ENCODE data around the gene CAMK4.

CAMK4 gene

GRCh38 chr5:111364992-111365391 is 140.8 kb downstream of the CAMK4 start:
- Histone ChIP-seq H3K27ac (ENCODE audit: low read depth, low read length) (no peak overlapping the region), H3K9me3 (ENCODE audit: control insufficient read depth in 5 of 5, low read length in 5 of 5) (no peaks in the 10 kb centered on the region), H3K4me1 (ENCODE audit: control insufficient read depth in 5 of 5, insufficient read depth in 5 of 5, low read length in 5 of 5) (no peaks in the 10 kb centered on the region), H3K36me3 (ENCODE audit: control insufficient read depth in 5 of 5, insufficient read depth in 5 of 5, low read length in 5 of 5) (no peaks in the 10 kb centered on the region), H3K9ac (ENCODE audit: low read length in 5 of 5) (no peak overlapping the region), H3K4me3 (ENCODE audit: low read depth in 1 of 5, low read length in 5 of 5) (no peak overlapping the region), H3K27me3 (ENCODE audit: control insufficient read depth in 5 of 5, insufficient read depth in 4 of 5, low read length in 5 of 5) (no peaks in the 10 kb centered on the region)

DNA sequence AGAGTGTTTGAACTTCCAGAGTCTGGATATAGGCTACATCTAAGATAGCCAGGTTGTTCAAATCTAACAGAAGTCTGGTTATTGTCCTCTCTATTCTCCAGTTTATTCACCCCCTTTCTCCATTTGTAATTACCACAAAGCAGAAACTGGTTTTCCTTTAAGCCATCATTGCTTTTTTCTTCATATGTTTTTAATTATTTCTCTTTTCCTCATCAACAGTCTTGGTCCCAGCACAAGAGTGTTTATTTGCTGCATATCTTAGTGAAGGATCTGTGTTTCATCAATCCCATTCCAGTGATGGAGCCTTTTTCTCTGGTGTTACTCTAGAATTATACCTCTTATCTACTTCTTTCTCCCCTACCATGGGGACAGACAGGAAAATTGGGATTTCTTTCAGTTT is 142.2 kb downstream of the CAMK4 start:
- no peaks in the 10 kb centered on the region for H3K9me3 ChIP-seq (ENCODE audit: control insufficient read depth in 5 of 5, low read length in 5 of 5)
- no peak overlapping the region for H3K9ac ChIP-seq (ENCODE audit: low read length in 5 of 5)
- no peaks in the 10 kb centered on the region for H3K36me3 ChIP-seq (ENCODE audit: control insufficient read depth in 5 of 5, insufficient read depth in 5 of 5, low read length in 5 of 5)
- no peak overlapping the region for H3K27ac ChIP-seq (ENCODE audit: low read depth, low read length)
- H3K27me3 ChIP-seq (ENCODE audit: control insufficient read depth in 5 of 5, insufficient read depth in 4 of 5, low read length in 5 of 5) = no peaks in the 10 kb centered on the region
- H3K4me1 ChIP-seq (ENCODE audit: control insufficient read depth in 5 of 5, insufficient read depth in 5 of 5, low read length in 5 of 5) = no peaks in the 10 kb centered on the region
- H3K4me3 ChIP-seq (ENCODE audit: low read depth in 1 of 5, low read length in 5 of 5) = no peak overlapping the region

GRCh38 chr5:111367115-111367514 is 142.9 kb downstream of the CAMK4 start:
- Histone ChIP-seq H3K9ac (ENCODE audit: low read length in 5 of 5) (no peak overlapping the region), H3K27ac (ENCODE audit: low read depth, low read length) (no peak overlapping the region), H3K4me3 (ENCODE audit: low read depth in 1 of 5, low read length in 5 of 5) (no peak overlapping the region), H3K36me3 (ENCODE audit: control insufficient read depth in 5 of 5, insufficient read depth in 5 of 5, low read length in 5 of 5) (no peaks in the 10 kb centered on the region), H3K9me3 (ENCODE audit: control insufficient read depth in 5 of 5, low read length in 5 of 5) (no peaks in the 10 kb centered on the region), H3K27me3 (ENCODE audit: control insufficient read depth in 5 of 5, insufficient read depth in 4 of 5, low read length in 5 of 5) (no peaks in the 10 kb centered on the region), H3K4me1 (ENCODE audit: control insufficient read depth in 5 of 5, insufficient read depth in 5 of 5, low read length in 5 of 5) (no peaks in the 10 kb centered on the region)

DNA sequence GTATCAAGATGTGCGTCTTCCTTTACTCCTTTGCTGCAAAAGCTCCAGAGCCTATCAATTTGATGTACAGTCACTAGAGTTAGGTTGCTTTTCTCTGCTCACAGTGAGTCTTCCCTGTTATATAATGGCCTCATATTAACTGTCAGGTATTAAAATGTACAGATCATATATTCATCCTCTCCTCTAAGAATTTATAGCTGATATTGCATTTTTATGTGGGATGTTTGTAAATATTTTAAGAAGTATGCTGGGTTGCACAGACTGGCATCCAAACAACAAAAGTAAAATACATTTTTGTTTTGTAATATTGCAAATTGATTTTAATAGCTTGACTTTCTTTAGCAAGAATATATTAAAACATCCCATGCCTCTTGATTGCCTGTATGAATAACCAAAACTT is 148.6 kb downstream of the CAMK4 start:
- no peaks in the 10 kb centered on the region for H3K4me1 ChIP-seq (ENCODE audit: control insufficient read depth in 5 of 5, insufficient read depth in 5 of 5, low read length in 5 of 5)
- no peaks in the 10 kb centered on the region for H3K36me3 ChIP-seq (ENCODE audit: control insufficient read depth in 5 of 5, insufficient read depth in 5 of 5, low read length in 5 of 5)
- no peak overlapping the region for H3K27ac ChIP-seq (ENCODE audit: low read depth, low read length)
- H3K27me3 ChIP-seq (ENCODE audit: control insufficient read depth in 5 of 5, insufficient read depth in 4 of 5, low read length in 5 of 5) = no peaks in the 10 kb centered on the region
- no peak overlapping the region for H3K4me3 ChIP-seq (ENCODE audit: low read depth in 1 of 5, low read length in 5 of 5)
- no peaks in the 10 kb centered on the region for H3K9me3 ChIP-seq (ENCODE audit: control insufficient read depth in 5 of 5, low read length in 5 of 5)
- no peak overlapping the region for H3K9ac ChIP-seq (ENCODE audit: low read length in 5 of 5)

DNA sequence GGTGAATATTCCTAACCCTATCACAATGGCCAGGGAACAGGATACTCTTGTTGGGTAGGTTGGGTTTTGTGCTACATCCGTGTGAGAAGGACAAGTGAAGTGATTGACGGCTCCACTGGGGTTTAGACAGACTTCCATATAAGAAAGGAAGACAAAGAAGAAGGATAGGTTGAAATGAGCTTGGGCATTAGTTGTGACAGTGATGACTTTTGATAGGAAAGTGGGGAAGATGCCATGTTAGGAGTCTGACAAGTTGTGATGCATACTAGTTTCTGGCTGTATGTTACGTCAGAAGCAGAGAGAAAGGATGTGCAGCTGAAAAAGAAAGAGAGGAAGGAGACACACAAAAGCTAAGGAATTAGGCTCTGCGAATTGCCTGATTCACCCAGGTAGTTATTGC is 150.2 kb downstream of the CAMK4 start:
- Histone ChIP-seq H3K36me3 (ENCODE audit: control insufficient read depth in 5 of 5, insufficient read depth in 5 of 5, low read length in 5 of 5) (no peaks in the 10 kb centered on the region), H3K9ac (ENCODE audit: low read length in 5 of 5) (no peak overlapping the region), H3K9me3 (ENCODE audit: control insufficient read depth in 5 of 5, low read length in 5 of 5) (no peaks in the 10 kb centered on the region), H3K27me3 (ENCODE audit: control insufficient read depth in 5 of 5, insufficient read depth in 4 of 5, low read length in 5 of 5) (no peaks in the 10 kb centered on the region), H3K4me1 (ENCODE audit: control insufficient read depth in 5 of 5, insufficient read depth in 5 of 5, low read length in 5 of 5) (no peaks in the 10 kb centered on the region), H3K4me3 (ENCODE audit: low read depth in 1 of 5, low read length in 5 of 5) (no peak overlapping the region), H3K27ac (ENCODE audit: low read depth, low read length) (no peak overlapping the region)

DNA sequence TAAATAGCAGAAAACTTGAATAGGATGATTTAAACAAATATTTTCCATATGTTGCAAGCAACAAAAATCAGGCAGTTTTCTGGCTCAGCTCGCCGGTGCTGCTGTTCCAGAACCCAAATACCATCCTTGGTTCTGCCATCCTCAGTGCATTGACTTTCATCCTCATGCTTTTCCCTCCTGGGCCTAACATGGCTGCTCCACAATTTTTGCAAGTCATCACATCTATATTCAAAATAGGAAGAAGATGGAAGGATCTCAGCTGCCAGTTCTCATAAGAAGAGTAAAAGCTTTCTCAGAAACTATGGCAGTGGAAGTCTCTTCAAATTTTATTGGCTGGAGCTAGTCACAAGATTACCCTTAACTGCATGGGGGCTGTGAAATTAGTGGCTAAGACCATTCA is 151.5 kb downstream of the CAMK4 start:
- no peaks in the 10 kb centered on the region for H3K36me3 ChIP-seq (ENCODE audit: control insufficient read depth in 5 of 5, insufficient read depth in 5 of 5, low read length in 5 of 5)
- no peaks in the 10 kb centered on the region for H3K4me1 ChIP-seq (ENCODE audit: control insufficient read depth in 5 of 5, insufficient read depth in 5 of 5, low read length in 5 of 5)
- H3K4me3 ChIP-seq (ENCODE audit: low read depth in 1 of 5, low read length in 5 of 5) = no peak overlapping the region
- no peak overlapping the region for H3K9ac ChIP-seq (ENCODE audit: low read length in 5 of 5)
- no peaks in the 10 kb centered on the region for H3K9me3 ChIP-seq (ENCODE audit: control insufficient read depth in 5 of 5, low read length in 5 of 5)
- H3K27me3 ChIP-seq (ENCODE audit: control insufficient read depth in 5 of 5, insufficient read depth in 4 of 5, low read length in 5 of 5) = no peaks in the 10 kb centered on the region
- no peak overlapping the region for H3K27ac ChIP-seq (ENCODE audit: low read depth, low read length)

- Histone ChIP-seq H3K27me3 (ENCODE audit: control insufficient read depth in 5 of 5, insufficient read depth in 4 of 5, low read length in 5 of 5) (no peaks in the 10 kb centered on the region), H3K36me3 (ENCODE audit: control insufficient read depth in 5 of 5, insufficient read depth in 5 of 5, low read length in 5 of 5) (no peaks in the 10 kb centered on the region), H3K4me3 (ENCODE audit: low read depth in 1 of 5, low read length in 5 of 5) (no peak overlapping the region), H3K4me1 (ENCODE audit: control insufficient read depth in 5 of 5, insufficient read depth in 5 of 5, low read length in 5 of 5) (no peaks in the 10 kb centered on the region), H3K9me3 (ENCODE audit: control insufficient read depth in 5 of 5, low read length in 5 of 5) (no peaks in the 10 kb centered on the region), H3K9ac (ENCODE audit: low read length in 5 of 5) (no peak overlapping the region), H3K27ac (ENCODE audit: low read depth, low read length) (no peak overlapping the region)
Observed at GRCh38 chr5:111377306-111377705, 153.1 kb downstream of the CAMK4 start.

DNA sequence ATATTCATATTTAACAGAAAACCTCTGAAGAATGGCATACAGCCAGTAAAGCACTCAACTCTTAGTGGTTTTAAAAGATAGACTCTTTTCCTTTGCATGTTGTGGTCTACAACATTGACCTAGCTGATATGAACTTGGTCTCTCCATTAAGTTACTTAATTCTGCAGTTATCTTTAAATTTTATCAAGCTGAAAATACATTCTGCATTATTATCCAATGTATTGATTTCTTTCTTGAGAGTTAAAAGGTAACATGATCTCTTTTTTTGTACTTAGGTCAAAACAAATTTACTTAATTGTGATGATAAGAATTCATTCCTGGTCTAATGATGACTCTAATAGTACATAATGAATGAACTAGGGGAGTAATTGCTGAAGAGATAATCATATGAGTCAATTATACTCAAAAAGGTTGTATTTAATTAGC is 155.2 kb downstream of the CAMK4 start:
- Histone ChIP-seq H3K36me3 (ENCODE audit: control insufficient read depth in 5 of 5, insufficient read depth in 5 of 5, low read length in 5 of 5) (no peaks in the 10 kb centered on the region), H3K27ac (ENCODE audit: low read depth, low read length) (no peak overlapping the region), H3K9ac (ENCODE audit: low read length in 5 of 5) (no peak overlapping the region), H3K27me3 (ENCODE audit: control insufficient read depth in 5 of 5, insufficient read depth in 4 of 5, low read length in 5 of 5) (no peaks in the 10 kb centered on the region), H3K4me3 (ENCODE audit: low read depth in 1 of 5, low read length in 5 of 5) (no peak overlapping the region), H3K4me1 (ENCODE audit: control insufficient read depth in 5 of 5, insufficient read depth in 5 of 5, low read length in 5 of 5) (no peaks in the 10 kb centered on the region), H3K9me3 (ENCODE audit: control insufficient read depth in 5 of 5, low read length in 5 of 5) (no peaks in the 10 kb centered on the region)

- Histone ChIP-seq H3K9ac (ENCODE audit: low read length in 5 of 5) (no peak overlapping the region), H3K4me1 (ENCODE audit: control insufficient read depth in 5 of 5, insufficient read depth in 5 of 5, low read length in 5 of 5) (no peaks in the 10 kb centered on the region), H3K9me3 (ENCODE audit: control insufficient read depth in 5 of 5, low read length in 5 of 5) (no peaks in the 10 kb centered on the region), H3K27ac (ENCODE audit: low read depth, low read length) (no peak overlapping the region), H3K27me3 (ENCODE audit: control insufficient read depth in 5 of 5, insufficient read depth in 4 of 5, low read length in 5 of 5) (no peaks in the 10 kb centered on the region), H3K4me3 (ENCODE audit: low read depth in 1 of 5, low read length in 5 of 5) (no peak overlapping the region), H3K36me3 (ENCODE audit: control insufficient read depth in 5 of 5, insufficient read depth in 5 of 5, low read length in 5 of 5) (no peaks in the 10 kb centered on the region)
Observed at GRCh38 chr5:111383288-111383970, 159.2 kb downstream of the CAMK4 start.

DNA sequence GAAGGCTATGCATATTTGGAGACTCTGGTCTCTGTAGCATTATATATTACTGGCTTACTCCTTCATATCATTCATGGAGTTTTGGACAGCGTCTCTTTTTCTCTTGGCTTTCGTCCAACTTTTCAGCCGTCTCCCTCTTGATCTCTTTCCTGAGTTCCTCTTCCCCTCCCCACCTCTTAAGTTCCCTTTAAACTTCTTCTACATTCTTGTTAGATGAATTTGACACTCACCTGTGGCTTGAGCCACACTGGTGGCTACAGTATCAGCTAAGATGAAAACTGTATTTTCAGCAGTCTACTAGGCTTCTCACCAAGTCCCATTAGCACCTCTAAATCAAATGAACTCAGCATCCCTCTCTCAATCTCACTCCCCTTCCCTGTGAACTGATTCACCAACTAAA is 160.0 kb downstream of the CAMK4 start:
- no peak overlapping the region for H3K27ac ChIP-seq (ENCODE audit: low read depth, low read length)
- no peak overlapping the region for H3K4me3 ChIP-seq (ENCODE audit: low read depth in 1 of 5, low read length in 5 of 5)
- H3K9me3 ChIP-seq (ENCODE audit: control insufficient read depth in 5 of 5, low read length in 5 of 5) = no peaks in the 10 kb centered on the region
- no peaks in the 10 kb centered on the region for H3K36me3 ChIP-seq (ENCODE audit: control insufficient read depth in 5 of 5, insufficient read depth in 5 of 5, low read length in 5 of 5)
- H3K4me1 ChIP-seq (ENCODE audit: control insufficient read depth in 5 of 5, insufficient read depth in 5 of 5, low read length in 5 of 5) = no peaks in the 10 kb centered on the region
- no peak overlapping the region for H3K9ac ChIP-seq (ENCODE audit: low read length in 5 of 5)
- no peaks in the 10 kb centered on the region for H3K27me3 ChIP-seq (ENCODE audit: control insufficient read depth in 5 of 5, insufficient read depth in 4 of 5, low read length in 5 of 5)

DNA sequence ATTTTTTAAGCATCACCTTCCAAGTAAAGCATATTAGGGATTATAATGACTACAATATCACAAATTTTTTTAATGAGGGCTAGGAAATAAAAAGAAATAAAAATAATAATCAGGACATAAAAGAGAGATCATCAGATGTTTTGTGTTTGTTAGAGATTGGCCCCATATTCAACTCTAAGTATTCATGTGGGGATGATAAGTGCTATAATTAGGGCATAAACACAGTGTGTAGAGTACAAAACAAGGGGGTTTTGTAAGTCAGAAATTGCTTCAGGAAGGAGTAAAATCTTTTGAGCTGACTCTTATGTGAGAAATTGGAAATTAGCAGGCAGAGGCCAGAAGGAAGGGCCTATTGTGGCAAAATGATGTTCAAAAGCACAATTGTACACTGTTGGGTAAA is 160.9 kb downstream of the CAMK4 start:
- Histone ChIP-seq H3K9me3 (ENCODE audit: control insufficient read depth in 5 of 5, low read length in 5 of 5) (no peaks in the 10 kb centered on the region), H3K27ac (ENCODE audit: low read depth, low read length) (no peak overlapping the region), H3K4me1 (ENCODE audit: control insufficient read depth in 5 of 5, insufficient read depth in 5 of 5, low read length in 5 of 5) (no peaks in the 10 kb centered on the region), H3K9ac (ENCODE audit: low read length in 5 of 5) (no peak overlapping the region), H3K36me3 (ENCODE audit: control insufficient read depth in 5 of 5, insufficient read depth in 5 of 5, low read length in 5 of 5) (no peaks in the 10 kb centered on the region), H3K4me3 (ENCODE audit: low read depth in 1 of 5, low read length in 5 of 5) (no peak overlapping the region), H3K27me3 (ENCODE audit: control insufficient read depth in 5 of 5, insufficient read depth in 4 of 5, low read length in 5 of 5) (no peaks in the 10 kb centered on the region)
